Measurements from ENCODE around the gene PRDM10.

DNA sequence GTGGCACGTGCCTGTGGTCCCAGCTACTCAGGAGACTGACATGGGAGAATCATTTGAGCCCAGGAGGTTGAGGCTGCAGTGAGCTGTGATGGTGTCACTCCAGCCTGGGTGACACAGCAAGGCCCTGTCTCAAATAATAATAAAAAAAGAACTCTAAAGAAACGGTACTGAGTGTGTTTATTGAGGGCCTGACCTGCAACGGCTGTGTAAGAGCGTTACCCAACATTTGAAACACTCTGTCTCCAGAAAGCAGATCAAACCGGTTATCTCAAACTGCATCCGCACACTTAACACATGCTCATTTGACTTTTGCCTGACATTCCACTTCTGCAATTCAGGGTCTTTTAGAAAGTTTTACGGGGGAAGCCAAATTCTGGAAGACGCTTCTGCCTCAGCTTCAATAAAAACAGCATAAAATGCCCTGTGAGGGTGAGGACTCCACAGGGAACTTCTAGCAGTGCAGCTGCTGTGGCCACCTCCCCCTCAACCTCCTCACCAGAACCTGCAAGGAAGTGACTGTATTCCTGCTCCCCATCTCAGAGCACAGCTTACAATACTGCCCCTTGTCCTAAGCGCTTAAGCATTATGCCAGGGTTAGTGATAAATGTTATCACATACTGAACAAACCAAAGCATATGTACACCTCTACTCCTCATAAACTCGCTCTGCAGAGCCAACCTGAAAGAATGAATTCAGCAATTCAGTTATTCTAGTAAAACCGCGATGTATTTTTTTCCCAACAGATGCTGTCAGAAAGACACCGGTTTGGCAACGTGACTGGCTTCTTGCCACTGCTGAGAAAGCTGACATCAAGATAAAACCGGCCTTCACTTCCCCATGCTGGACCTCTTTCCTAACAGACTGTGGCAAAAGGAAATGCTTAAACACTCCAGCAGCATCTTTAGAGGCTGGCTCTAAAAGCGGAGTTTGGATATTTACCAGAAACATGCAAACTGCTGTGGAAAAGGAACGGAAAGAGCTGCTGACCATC lies 52.2 kb downstream of the PRDM10 start:
- TF ChIP-seq POLR2AphosphoS5 (IDR thresholded peaks at IDR 0.05) (no peak), POLR2A (IDR thresholded peaks at IDR 0.05) (no peak)

All from gastroesophageal sphincter (tissue), 2 donors.